B cell (primary cell): ENCODE results near the gene JAG2.

Source experiments
- CTCF ChIP-seq: fragments of 200-600 bp; IDR thresholded peaks from one replicate; pipeline ENCODE4 v1.8.0; 2022; ENCODE audit warnings: antibody characterized with exemption, mild to moderate bottlenecking
- EZH2 ChIP-seq: IDR thresholded peaks from 2 replicates; pipeline ENCODE4 v1.6.1; 2012; ENCODE audit warnings: borderline replicate concordance, low read depth, mild to moderate bottlenecking, moderate library complexity, low read length; ENCODE audit not compliant: insufficient read depth, poor library complexity, severe bottlenecking

- TF ChIP-seq CTCF (no peak), EZH2 (no peak)
These were observed 49.7 kb downstream of the JAG2 start for GRCh38 chr14:105118646-105119407.
